Measurements from ENCODE around the gene ZBTB44. TPM values are rescaled to one million over a fixed set of nuclear protein-coding genes. Genes with fewer than 3 reads are reported as not detected.

The ZBTB44 gene
- polyA plus RNA-seq, 1 of the 3 experiments (the other 2 are of a cell fraction), result 5.0 TPM

DNA sequence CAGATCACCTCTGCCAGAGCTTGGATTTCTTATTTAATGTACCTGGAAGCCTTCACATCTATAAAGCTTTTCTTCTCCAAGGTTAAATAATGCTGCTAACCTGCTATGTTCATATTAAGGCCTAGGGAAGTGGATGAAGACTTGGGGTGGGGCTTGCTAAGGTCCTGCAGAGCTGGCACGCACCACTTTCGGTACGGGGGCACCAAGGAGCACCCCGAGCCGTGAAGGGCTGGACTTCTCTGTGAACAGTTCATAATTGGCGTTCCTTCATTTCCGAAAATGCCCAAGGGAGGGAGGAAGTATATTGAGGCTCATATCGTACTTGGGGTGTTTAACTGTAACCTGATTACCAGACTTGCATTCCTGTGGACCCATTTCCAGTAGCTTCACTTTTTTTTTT is 95.6 kb downstream of the ZBTB44 start (continued):
- TF ChIP-seq, protein P1, sequence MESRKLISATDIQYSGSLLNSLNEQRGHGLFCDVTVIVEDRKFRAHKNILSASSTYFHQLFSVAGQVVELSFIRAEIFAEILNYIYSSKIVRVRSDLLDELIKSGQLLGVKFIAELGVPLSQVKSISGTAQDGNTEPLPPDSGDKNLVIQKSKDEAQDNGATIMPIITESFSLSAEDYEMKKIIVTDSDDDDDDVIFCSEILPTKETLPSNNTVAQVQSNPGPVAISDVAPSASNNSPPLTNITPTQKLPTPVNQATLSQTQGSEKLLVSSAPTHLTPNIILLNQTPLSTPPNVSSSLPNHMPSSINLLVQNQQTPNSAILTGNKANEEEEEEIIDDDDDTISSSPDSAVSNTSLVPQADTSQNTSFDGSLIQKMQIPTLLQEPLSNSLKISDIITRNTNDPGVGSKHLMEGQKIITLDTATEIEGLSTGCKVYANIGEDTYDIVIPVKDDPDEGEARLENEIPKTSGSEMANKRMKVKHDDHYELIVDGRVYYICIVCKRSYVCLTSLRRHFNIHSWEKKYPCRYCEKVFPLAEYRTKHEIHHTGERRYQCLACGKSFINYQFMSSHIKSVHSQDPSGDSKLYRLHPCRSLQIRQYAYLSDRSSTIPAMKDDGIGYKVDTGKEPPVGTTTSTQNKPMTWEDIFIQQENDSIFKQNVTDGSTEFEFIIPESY (IDR thresholded peaks at IDR 0.05; ENCODE audit: borderline replicate concordance, low read depth), result no peak
- TF ChIP-seq SIN3A (IDR thresholded peaks at IDR 0.05; ENCODE audit: borderline replicate concordance, low read depth, low read length) (no peak), JUND (IDR thresholded peaks at IDR 0.05) (no peak), EP300 (IDR thresholded peaks at IDR 0.05; ENCODE audit: borderline replicate concordance in 1 of 2, low read depth in 1 of 2, low read length in 1 of 2) (no peak)
- TF ChIP-seq, protein P2, sequence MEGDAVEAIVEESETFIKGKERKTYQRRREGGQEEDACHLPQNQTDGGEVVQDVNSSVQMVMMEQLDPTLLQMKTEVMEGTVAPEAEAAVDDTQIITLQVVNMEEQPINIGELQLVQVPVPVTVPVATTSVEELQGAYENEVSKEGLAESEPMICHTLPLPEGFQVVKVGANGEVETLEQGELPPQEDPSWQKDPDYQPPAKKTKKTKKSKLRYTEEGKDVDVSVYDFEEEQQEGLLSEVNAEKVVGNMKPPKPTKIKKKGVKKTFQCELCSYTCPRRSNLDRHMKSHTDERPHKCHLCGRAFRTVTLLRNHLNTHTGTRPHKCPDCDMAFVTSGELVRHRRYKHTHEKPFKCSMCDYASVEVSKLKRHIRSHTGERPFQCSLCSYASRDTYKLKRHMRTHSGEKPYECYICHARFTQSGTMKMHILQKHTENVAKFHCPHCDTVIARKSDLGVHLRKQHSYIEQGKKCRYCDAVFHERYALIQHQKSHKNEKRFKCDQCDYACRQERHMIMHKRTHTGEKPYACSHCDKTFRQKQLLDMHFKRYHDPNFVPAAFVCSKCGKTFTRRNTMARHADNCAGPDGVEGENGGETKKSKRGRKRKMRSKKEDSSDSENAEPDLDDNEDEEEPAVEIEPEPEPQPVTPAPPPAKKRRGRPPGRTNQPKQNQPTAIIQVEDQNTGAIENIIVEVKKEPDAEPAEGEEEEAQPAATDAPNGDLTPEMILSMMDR (IDR thresholded peaks at IDR 0.05), result no peak

DNA sequence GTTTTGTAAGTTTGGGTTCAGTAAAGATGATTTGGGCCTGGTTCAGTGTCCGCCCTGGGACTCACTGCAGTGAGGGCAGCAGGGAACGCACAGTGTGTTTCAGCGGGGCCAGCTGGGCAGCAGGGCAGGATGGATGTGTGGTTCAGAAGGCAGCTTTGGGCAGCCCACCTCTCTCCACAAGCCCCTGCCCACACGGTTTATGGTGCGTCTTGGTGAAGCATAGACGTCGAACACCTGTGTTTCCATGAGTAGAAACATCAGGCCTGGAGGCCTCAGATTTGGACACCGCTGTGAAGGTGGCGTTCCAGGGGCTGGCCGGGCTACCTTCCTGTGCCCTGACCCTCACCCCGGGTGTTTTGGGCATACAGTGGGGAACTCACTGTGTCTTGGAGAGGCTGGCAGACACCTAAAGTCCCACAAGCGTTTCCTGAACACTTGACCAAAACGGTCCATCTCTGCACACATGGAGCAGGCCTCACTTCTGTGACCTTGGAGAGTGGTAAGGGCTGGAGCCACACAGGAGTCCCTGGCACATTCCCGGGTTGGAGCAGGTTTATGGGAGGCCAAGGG is 96.1 kb downstream of the ZBTB44 start:
- CTCF ChIA-PET, result interaction anchor here (1.3 to 2.0 kb wide), 2 partner anchors 212 to 644 kb away, joined by 3 to 5 read pairs; no protein-coding TSS in a partner anchor
- no peak overlapping the region for H3K9ac ChIP-seq

More for the DNA sequence above, 96.1 kb downstream of the ZBTB44 start:
- no peak overlapping the region for H3K4me2 ChIP-seq
- H2AFZ ChIP-seq (ENCODE audit: low read depth), result no peak overlapping the region
- no peaks in the 10 kb centered on the region for H3K36me3 ChIP-seq (replicated peaks in 1 of 2; ENCODE audit: control insufficient read depth in 1 of 2, insufficient read depth in 2 of 2, low read length in 1 of 2)
- peaks cover 6% of the 10 kb centered on the region; the same call in 1 of the 2 replicates for H3K27me3 ChIP-seq (ENCODE audit: insufficient read depth)
- POLR2A ChIA-PET, result no interaction called here
- H3K4me1 ChIP-seq (ENCODE audit: control insufficient read depth in 1 of 2, insufficient read depth in 2 of 2, low read depth in 1 of 2, low read length in 1 of 2), result no peaks in the 10 kb centered on the region
- no peaks in the 10 kb centered on the region for H3K9me2 ChIP-seq
- no peak for TF ChIP-seq FOXM1 (IDR thresholded peaks at IDR 0.05; ENCODE audit: low read depth)
- TF ChIP-seq FOSL2 (IDR thresholded peaks at IDR 0.05; ENCODE audit: borderline replicate concordance, low read depth), result no peak
- no peak for TF ChIP-seq EP300 (IDR thresholded peaks at IDR 0.05; ENCODE audit: borderline replicate concordance in 1 of 2, low read depth in 1 of 2, low read length in 1 of 2)
- no peak for TF ChIP-seq NFIC (IDR thresholded peaks at IDR 0.05; ENCODE audit: borderline replicate concordance)
- TF ChIP-seq, protein P3, sequence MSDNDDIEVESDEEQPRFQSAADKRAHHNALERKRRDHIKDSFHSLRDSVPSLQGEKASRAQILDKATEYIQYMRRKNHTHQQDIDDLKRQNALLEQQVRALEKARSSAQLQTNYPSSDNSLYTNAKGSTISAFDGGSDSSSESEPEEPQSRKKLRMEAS (IDR thresholded peaks at IDR 0.05; ENCODE audit: low read depth), result no peak
- H3F3A ChIP-seq (replicated peaks; ENCODE audit: insufficient read depth), result no peaks in the 10 kb centered on the region
- no peak overlapping the region for H3K4me3 ChIP-seq (ENCODE audit: low read depth in 2 of 2, low read length in 1 of 2)
- no peak for DNase-seq
- no peaks in the 10 kb centered on the region for H3K79me2 ChIP-seq (ENCODE audit: insufficient read depth)
- H4K20me1 ChIP-seq (ENCODE audit: insufficient read depth), result no peaks in the 10 kb centered on the region
- no peak overlapping the region for H3K27ac ChIP-seq (ENCODE audit: low read depth in 2 of 2, low read length in 1 of 2)
- 86% methylated on average over 8 of the region's 14 CpGs for WGBS (ENCODE audit: low lambda C conversion rate)
- H3K9me3 ChIP-seq, result no peaks in the 10 kb centered on the region

Measured in SK-N-SH (cell line).